Mucosa of stomach (tissue), 1 donor: ENCODE results near the gene FABP2.

Experiments
- H3K27me3 ChIP-seq: one replicate; pipeline ENCODE4 v1.7.0; 2013; ENCODE audit warnings: mild to moderate bottlenecking, low read length; ENCODE audit not compliant: control insufficient read depth, insufficient read depth
- H3K36me3 ChIP-seq: one replicate; pipeline ENCODE4 v1.7.0; 2013; ENCODE audit warnings: low read length; ENCODE audit not compliant: control insufficient read depth, insufficient read depth
- H3K4me1 ChIP-seq: one replicate; pipeline ENCODE4 v1.7.0; 2013; ENCODE audit warnings: mild to moderate bottlenecking, low read length; ENCODE audit not compliant: control insufficient read depth, insufficient read depth
- H3K4me3 ChIP-seq: one replicate; pipeline ENCODE4 v1.7.0; 2013; ENCODE audit warnings: low read length
- H3K9ac ChIP-seq: one replicate; pipeline ENCODE4 v1.7.0; 2013; ENCODE audit warnings: mild to moderate bottlenecking, low read length, moderate library complexity
- H3K9me3 ChIP-seq: one replicate; pipeline ENCODE4 v1.7.0; 2013; ENCODE audit warnings: mild to moderate bottlenecking, low read length, moderate library complexity; ENCODE audit not compliant: control insufficient read depth
- donor health status: Pancreatic carcinoma.

FABP2 gene

DNA sequence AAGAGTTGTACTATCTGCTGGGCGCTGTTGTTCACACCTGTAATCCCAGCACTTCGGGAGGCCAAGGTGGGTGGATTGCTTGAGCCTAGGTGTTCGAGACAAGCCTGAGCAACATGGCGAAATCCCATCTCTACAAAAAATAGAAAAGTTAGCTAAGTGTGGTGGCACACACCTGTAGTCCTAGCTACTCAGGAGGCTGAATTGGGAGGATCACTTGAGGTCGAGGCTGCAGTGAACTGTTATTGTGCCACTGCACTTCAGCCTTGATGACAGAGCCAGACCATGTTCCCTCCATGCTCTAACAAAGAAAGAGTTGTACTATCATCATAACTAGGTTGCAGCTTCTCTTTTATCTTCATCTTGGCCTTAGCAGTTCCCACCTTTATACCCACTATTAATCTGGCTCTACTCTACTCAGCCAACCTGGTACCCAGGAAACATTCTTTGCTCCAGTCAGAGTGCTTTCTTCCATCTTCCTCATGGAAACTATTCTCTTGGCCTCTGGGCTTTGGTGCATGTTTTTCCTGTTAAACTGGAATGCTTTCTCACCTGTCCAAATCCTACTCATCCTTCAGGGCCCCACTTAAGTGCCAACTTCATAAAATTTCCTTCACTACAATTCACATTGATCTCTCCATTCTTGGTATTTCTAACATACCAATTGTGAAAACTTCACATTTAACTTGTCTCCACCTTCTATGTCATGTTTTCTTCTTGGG, 18.2 kb downstream of the FABP2 start:
- peaks cover 8% of the 10 kb centered on the region for H3K4me1 ChIP-seq
- H3K27me3 ChIP-seq, result no peaks in the 10 kb centered on the region
- no peak overlapping the region for H3K4me3 ChIP-seq
- H3K9me3 ChIP-seq, result no peaks in the 10 kb centered on the region
- H3K9ac ChIP-seq, result no peak overlapping the region
- no peaks in the 10 kb centered on the region for H3K36me3 ChIP-seq

DNA sequence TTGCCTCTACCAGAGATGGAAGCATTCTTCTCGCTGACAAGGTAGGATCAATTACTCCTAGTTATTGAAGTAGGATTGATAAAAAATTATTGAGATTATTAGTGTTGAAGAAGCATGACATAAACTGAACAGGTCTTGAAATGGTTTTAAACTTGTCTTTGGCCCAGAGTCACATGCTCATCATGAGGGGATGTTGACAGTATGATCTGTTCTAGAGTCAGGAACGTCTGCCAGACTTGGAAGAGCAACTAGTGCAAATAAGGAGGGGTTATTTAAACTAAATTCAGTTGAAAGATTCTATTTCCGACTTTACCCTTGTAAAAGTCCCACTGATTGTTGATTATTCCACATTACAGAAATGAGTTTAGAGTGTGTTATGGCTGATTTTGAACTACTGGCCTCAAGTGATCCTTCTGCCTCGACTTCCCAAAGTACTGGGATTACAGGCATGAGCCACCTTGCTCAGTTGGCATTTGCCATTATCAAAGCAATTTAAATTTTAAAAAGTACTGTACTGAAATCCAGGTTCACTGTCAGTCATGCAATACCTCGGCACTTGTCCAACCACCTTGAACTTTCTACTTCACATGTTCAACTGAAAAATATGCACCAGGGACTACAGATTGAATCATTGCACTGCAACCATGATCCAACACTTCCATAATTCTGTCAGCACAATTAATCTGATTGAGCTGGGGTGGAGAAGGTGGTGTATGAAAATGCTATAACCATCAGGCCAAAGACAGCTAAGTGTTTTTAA, 19.7 kb downstream of the FABP2 start:
- Histone ChIP-seq H3K9ac (no peak overlapping the region), H3K4me3 (no peak overlapping the region), H3K36me3 (no peaks in the 10 kb centered on the region), H3K4me1 (peaks cover 8% of the 10 kb centered on the region), H3K27me3 (no peaks in the 10 kb centered on the region), H3K9me3 (no peaks in the 10 kb centered on the region)

GRCh38 chr4:119300101-119300978, 21.6 kb downstream of the FABP2 start:
- H3K4me1 ChIP-seq, result peaks cover 8% of the 10 kb centered on the region
- H3K9ac ChIP-seq, result peak overlapping the region; percentile 97
- no peaks in the 10 kb centered on the region for H3K27me3 ChIP-seq
- H3K9me3 ChIP-seq, result no peaks in the 10 kb centered on the region
- no peaks in the 10 kb centered on the region for H3K36me3 ChIP-seq
- peak overlapping the region; percentile 100 for H3K4me3 ChIP-seq

- Histone ChIP-seq H3K9me3 (no peaks in the 10 kb centered on the region), H3K27me3 (no peaks in the 10 kb centered on the region), H3K4me1 (peaks cover 8% of the 10 kb centered on the region), H3K36me3 (no peaks in the 10 kb centered on the region), H3K9ac (peak overlapping the region; percentile 97), H3K4me3 (peak overlapping the region; percentile 100)
Measured at GRCh38 chr4:119299741-119300100, 22.2 kb downstream of the FABP2 start.

DNA sequence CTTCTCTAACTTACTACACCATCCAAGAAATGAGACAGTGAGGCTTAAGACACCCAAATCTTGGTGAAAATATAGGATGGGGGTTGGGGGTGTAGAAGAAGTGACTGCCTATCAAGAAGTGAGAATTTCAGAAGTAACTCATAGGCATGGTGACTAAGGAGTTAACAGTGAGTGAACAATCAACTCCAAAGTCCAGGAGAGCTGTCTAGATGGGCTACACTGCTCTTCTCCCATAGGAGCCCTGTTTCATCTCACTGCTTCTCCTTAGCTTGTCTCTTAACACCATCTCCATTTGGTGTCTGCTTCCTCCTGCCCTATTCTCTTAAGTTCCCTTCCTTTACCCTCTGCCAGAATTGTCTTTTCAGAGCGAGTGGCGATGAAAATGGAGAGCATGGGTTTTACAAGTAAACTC, 22.7 kb downstream of the FABP2 start:
- H3K9me3 ChIP-seq, result no peaks in the 10 kb centered on the region
- H3K36me3 ChIP-seq, result no peaks in the 10 kb centered on the region
- no peaks in the 10 kb centered on the region for H3K27me3 ChIP-seq
- peak overlapping the region; percentile 97 for H3K9ac ChIP-seq
- H3K4me3 ChIP-seq, result peak overlapping the region; percentile 100
- H3K4me1 ChIP-seq, result peaks cover 8% of the 10 kb centered on the region

- Histone ChIP-seq H3K4me1 (peaks cover 8% of the 10 kb centered on the region), H3K9ac (no peak overlapping the region), H3K9me3 (no peaks in the 10 kb centered on the region), H3K36me3 (no peaks in the 10 kb centered on the region), H3K27me3 (no peaks in the 10 kb centered on the region), H3K4me3 (no peak overlapping the region)
Measured at GRCh38 chr4:119297795-119298194, 24.1 kb downstream of the FABP2 start.

DNA sequence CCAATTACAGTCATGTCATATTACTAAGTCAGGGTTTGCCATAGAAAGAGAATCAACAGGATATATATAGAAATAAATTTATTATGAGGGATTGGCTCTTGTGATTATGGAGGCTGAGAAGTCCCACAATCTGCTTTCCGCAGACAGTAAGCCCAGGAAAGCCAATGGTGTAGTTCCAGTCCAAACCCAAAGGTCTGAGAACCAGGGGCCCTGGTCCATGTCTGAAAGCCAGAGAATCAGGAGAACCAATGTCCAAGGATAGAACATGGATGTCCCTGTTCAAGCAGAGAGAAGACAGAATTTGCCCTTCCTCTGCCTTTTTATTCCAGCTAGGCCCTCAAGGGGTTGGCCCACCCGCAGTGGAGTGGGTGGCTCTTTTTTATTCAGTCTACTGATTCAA, 25.6 kb downstream of the FABP2 start:
- no peak overlapping the region for H3K4me3 ChIP-seq
- no peaks in the 10 kb centered on the region for H3K36me3 ChIP-seq
- H3K4me1 ChIP-seq, result peaks cover 8% of the 10 kb centered on the region
- no peaks in the 10 kb centered on the region for H3K9me3 ChIP-seq
- no peak overlapping the region for H3K9ac ChIP-seq
- no peaks in the 10 kb centered on the region for H3K27me3 ChIP-seq

DNA sequence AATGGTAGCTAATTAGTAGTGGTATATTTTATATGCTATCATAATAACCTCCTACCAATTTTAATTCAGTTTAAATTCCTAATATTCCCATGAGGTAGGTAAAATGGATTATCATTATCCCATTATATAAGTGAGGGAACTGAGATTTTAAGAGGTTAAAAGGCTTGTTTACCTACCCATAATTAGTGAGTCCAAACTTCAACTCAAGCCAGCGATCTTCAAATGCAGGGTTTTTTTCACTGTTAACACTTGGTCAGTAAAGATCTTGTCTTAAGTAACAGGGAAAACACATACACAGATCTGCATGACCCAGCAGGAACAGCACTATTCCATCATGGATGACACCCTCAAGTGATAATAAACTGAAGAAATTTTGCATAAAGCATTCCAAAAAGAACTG, 31.3 kb downstream of the FABP2 start:
- Histone ChIP-seq H3K36me3 (no peaks in the 10 kb centered on the region), H3K9ac (no peak overlapping the region)

DNA sequence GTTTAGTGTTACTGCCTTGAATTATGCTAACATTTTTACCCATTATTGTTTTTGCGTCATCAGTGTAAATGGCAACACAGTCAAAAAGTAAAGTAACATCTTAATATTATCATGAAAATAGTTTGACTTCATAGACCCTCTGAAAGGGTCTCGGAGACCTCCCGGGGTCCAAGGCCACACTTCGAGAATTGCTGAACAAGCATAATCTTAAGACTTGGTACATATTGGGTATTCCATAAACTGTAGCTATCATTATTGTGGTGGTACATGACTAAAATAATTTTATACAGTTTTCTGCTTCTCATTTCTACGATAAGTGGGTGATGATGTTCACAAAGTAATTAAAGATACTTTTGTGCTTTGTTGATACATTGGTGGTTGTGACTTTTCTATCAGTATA, 32.6 kb downstream of the FABP2 start:
- Histone ChIP-seq H3K9me3 (no peaks in the 10 kb centered on the region), H3K4me3 (no peak overlapping the region), H3K9ac (no peak overlapping the region), H3K36me3 (no peaks in the 10 kb centered on the region), H3K27me3 (no peaks in the 10 kb centered on the region), H3K4me1 (no peaks in the 10 kb centered on the region)

More for the DNA sequence above, 31.3 kb downstream of the FABP2 start:
- H3K4me3 ChIP-seq, result no peak overlapping the region
- no peaks in the 10 kb centered on the region for H3K9me3 ChIP-seq
- H3K27me3 ChIP-seq, result no peaks in the 10 kb centered on the region
- H3K4me1 ChIP-seq, result no peaks in the 10 kb centered on the region

- Histone ChIP-seq H3K4me3 (no peak overlapping the region), H3K9ac (no peak overlapping the region), H3K36me3 (no peaks in the 10 kb centered on the region), H3K27me3 (no peaks in the 10 kb centered on the region), H3K9me3 (no peaks in the 10 kb centered on the region), H3K4me1 (no peaks in the 10 kb centered on the region)
Measured at GRCh38 chr4:119286377-119287002, 35.4 kb downstream of the FABP2 start.

DNA sequence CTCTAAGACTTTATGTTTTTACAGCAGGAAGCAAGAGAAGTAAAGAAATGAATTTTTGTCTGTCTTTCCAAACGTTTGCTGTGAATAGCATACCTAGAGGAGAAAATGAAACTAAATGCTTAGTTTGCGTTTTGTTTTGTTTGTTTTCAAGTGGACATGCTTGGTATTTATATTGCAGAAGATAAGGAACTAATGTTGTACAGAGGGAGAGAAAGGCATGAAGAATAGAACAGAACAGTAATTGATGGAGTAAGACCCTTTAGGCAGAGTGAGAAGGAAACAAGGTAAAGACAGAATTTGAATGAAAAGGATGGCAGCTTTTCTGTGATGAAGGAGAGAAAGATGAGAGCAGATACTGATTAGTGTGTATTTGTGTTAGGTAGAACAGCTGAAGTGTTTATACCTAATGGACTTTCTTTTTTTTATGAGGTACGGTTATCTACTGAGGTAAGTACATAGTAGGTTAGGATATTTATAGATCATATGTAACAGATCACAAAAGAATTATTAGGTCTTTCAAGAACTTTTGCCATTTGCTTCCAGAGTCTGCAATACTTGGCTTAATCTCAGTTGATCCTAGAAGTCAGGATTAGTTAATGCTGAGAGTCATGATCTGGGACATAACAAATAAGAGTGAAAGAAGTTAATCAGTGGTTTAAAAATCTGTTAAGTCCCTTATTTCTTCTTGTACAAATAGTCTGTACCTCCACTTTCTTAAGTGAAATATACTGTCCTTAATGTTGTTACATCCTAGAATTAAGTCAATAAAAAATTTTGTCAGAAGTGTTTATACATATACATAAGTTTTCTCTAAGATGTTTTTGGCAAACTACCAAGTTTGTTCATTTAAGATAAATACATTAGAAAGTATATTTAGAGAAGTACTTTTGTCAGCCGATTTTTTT, 36.8 kb downstream of the FABP2 start:
- no peaks in the 10 kb centered on the region for H3K9me3 ChIP-seq
- H3K9ac ChIP-seq, result no peak overlapping the region
- no peak overlapping the region for H3K4me3 ChIP-seq
- H3K36me3 ChIP-seq, result no peaks in the 10 kb centered on the region
- H3K27me3 ChIP-seq, result no peaks in the 10 kb centered on the region
- no peaks in the 10 kb centered on the region for H3K4me1 ChIP-seq
